HEK293 (cell line): ENCODE results near the gene UBXN6.

ENCODE experiments used
- CTCF ChIA-PET: fragments of 350-600 bp; formaldehyde crosslinking; extraction: SDS; loops from one replicate; lab custom pipeline; 2021; ENCODE audit warnings: antibody characterized with exemption; lab: Yijun Ruan, JAX
- POLR2A ChIA-PET: fragments of 300-600 bp; formaldehyde crosslinking; extraction: SDS; loops from one replicate; lab custom pipeline; 2020; ENCODE audit warnings: antibody characterized with exemption, inconsistent platforms; lab: Yijun Ruan, JAX
- H3K27ac ChIP-seq: fragments of 200-500 bp; sonication (Bioruptor generic); 2 replicates; pipeline ENCODE4 v1.5.1; 2014; ENCODE audit warnings: low read depth, low read length, control low read depth, inconsistent platforms; ENCODE audit errors: extremely low read depth
- H3K36me3 ChIP-seq, 2 experiments: fragments of 200-500 bp in 1 of 2; sonication (Bioruptor generic) in 1 of 2; 1 replicate in 1 of 2; 2 replicates in 1 of 2; pipeline ENCODE4 v1.5.1; 2014 to 2017; ENCODE audit warnings: inconsistent platforms in 2 of 2, low read length in 2 of 2; ENCODE audit not compliant: control insufficient read depth in 2 of 2, insufficient read depth in 1 of 2
- H3K4me1 ChIP-seq: fragments of 200-500 bp; sonication (Bioruptor generic); 2 replicates; pipeline ENCODE4 v1.5.1; 2014; ENCODE audit warnings: mild to moderate bottlenecking, low read length, inconsistent platforms; ENCODE audit not compliant: control insufficient read depth, insufficient read depth
- H3K4me3 ChIP-seq: 2 replicates; pipeline ENCODE4 v1.5.1; 2011; ENCODE audit warnings: low read depth, mild to moderate bottlenecking, control low read depth, low read length, moderate library complexity
- H3K9me3 ChIP-seq: fragments of 200-500 bp; sonication (Bioruptor generic); 2 replicates; pipeline ENCODE4 v1.5.1; 2014; ENCODE audit warnings: low read depth, low read length, inconsistent platforms; ENCODE audit not compliant: control insufficient read depth, insufficient read depth
- BCL6B ChIP-seq: fragments of 450-650 bp; formaldehyde crosslinking; IDR thresholded peaks from 2 replicates; pipeline ENCODE4 v1.5.1; 2017; ENCODE audit warnings: missing biosample characterization, missing genetic modification characterization
- GLIS1 ChIP-seq: fragments of 450-650 bp; formaldehyde crosslinking; IDR thresholded peaks from 2 replicates; pipeline ENCODE4 v1.5.1; 2016; ENCODE audit warnings: missing biosample characterization, missing genetic modification characterization
- HIC1 ChIP-seq: fragments of 450-650 bp; formaldehyde crosslinking; IDR thresholded peaks from 2 replicates; pipeline ENCODE4 v1.5.1; 2016; ENCODE audit warnings: missing biosample characterization, missing genetic modification characterization
- PATZ1 ChIP-seq: fragments of 450-650 bp; formaldehyde crosslinking; IDR thresholded peaks from 2 replicates; pipeline ENCODE4 v1.5.1; 2016; ENCODE audit warnings: missing biosample characterization, missing genetic modification characterization
- TSHZ1 ChIP-seq: fragments of 450-650 bp; formaldehyde crosslinking; IDR thresholded peaks from 2 replicates; pipeline ENCODE4 v1.5.1; 2016; ENCODE audit warnings: missing biosample characterization, missing genetic modification characterization, borderline replicate concordance
- ZBTB48 ChIP-seq: fragments of 450-650 bp; formaldehyde crosslinking; IDR thresholded peaks from 2 replicates; pipeline ENCODE4 v1.5.1; 2016; ENCODE audit warnings: missing biosample characterization, missing genetic modification characterization
- ZNF302 ChIP-seq: fragments of 450-650 bp; formaldehyde crosslinking; IDR thresholded peaks from 2 replicates; pipeline ENCODE4 v1.5.1; 2016; ENCODE audit warnings: missing biosample characterization, missing genetic modification characterization, low read depth
- ZNF404 ChIP-seq: fragments of 450-650 bp; formaldehyde crosslinking; IDR thresholded peaks from 2 replicates; pipeline ENCODE4 v1.5.1; 2017; ENCODE audit warnings: missing biosample characterization, missing genetic modification characterization
- ZNF449 ChIP-seq: fragments of 450-650 bp; formaldehyde crosslinking; IDR thresholded peaks from 2 replicates; pipeline ENCODE4 v1.5.1; 2017; ENCODE audit warnings: missing biosample characterization, mild to moderate bottlenecking, missing genetic modification characterization, moderate library complexity
- ZNF558 ChIP-seq: fragments of 450-650 bp; formaldehyde crosslinking; IDR thresholded peaks from 2 replicates; pipeline ENCODE4 v1.5.1; 2016; ENCODE audit warnings: missing biosample characterization, missing genetic modification characterization
- ZNF664 ChIP-seq: fragments of 450-650 bp; formaldehyde crosslinking; IDR thresholded peaks from 2 replicates; pipeline ENCODE4 v1.5.1; 2016; ENCODE audit warnings: missing biosample characterization, missing genetic modification characterization

The UBXN6 gene

GRCh38 chr19:4453232-4454179 lies 4.1 kb downstream of the UBXN6 start:
- Histone ChIP-seq H3K27ac (0 out of 2 replicates have a peak overlapping the region, but pooled peaks have one; percentile 31), H3K4me1 (peaks cover 7% of the 10 kb centered on the region), H3K9me3 (no peaks in the 10 kb centered on the region), H3K36me3 (peaks cover 21 to 59% of the 10 kb centered on the region in 2 experiments), H3K4me3 (no peak overlapping the region)
- ChIA-PET POLR2A (interaction anchor here (0.6 to 2.0 kb wide), 3 partner anchors 9 to 28 kb away, joined by 4 to 8 read pairs (median 6); partner anchors contain the start of gene HDGFL2), CTCF (interaction anchor here (0.6 kb wide), 1 partner anchor 101 kb away, joined by 3 read pairs; no protein-coding TSS in a partner anchor)
- TF ChIP-seq ZNF664 (tag by site-specific recombination), result no peak
- TF ChIP-seq PATZ1 (tag by site-specific recombination), result peak; percentile 57; the same call in 1 of the 2 replicates
- no peak for TF ChIP-seq ZNF302 (tag by site-specific recombination)
- no peak for TF ChIP-seq ZNF558 (tag by site-specific recombination)
- no peak for TF ChIP-seq TSHZ1 (tag by site-specific recombination)
- TF ChIP-seq BCL6B, result no peak
- no peak for TF ChIP-seq ZNF404 (tag by site-specific recombination)
- peak; percentile 65; the same call in 1 of the 2 replicates for TF ChIP-seq ZBTB48
- TF ChIP-seq GLIS1 (tag by site-specific recombination), result no peak
- TF ChIP-seq ZNF449 (tag by site-specific recombination), result peak; percentile 79; the same call in 1 of the 2 replicates
- TF ChIP-seq HIC1 (tag by site-specific recombination), result 0 out of 2 replicates have a peak, but pooled peaks have one; percentile 38
